NT2/D1 (cell line): ENCODE data around the gene TRAF1.

Source experiments
- SUZ12 ChIP-seq: IDR thresholded peaks from 2 replicates; pipeline ENCODE4 v1.6.1; 2011; ENCODE audit not compliant: insufficient read length, insufficient read depth; ENCODE audit errors: extremely low read depth
- YY1 ChIP-seq: IDR thresholded peaks from 2 replicates; pipeline ENCODE4 v1.6.1; 2011; ENCODE audit not compliant: insufficient read length, insufficient read depth
- ZNF274 ChIP-seq: IDR thresholded peaks from 2 replicates; pipeline ENCODE4 v1.6.1; 2011; ENCODE audit warnings: mild to moderate bottlenecking, low read depth, low read length

GRCh38 chr9:120874226-120875194, 52.1 kb downstream of the TRAF1 start:
- TF ChIP-seq SUZ12 (no peak), YY1 (no peak), ZNF274 (no peak)
